Nucleus accumbens (tissue), 56 donors: Measurements from ENCODE around the gene ADO.

Source experiments
- DNase-seq, 56 donors: peaks; one replicate each; lab custom pipeline; 2025; lab: John Stamatoyannopoulos, UW

The ADO gene

DNA sequence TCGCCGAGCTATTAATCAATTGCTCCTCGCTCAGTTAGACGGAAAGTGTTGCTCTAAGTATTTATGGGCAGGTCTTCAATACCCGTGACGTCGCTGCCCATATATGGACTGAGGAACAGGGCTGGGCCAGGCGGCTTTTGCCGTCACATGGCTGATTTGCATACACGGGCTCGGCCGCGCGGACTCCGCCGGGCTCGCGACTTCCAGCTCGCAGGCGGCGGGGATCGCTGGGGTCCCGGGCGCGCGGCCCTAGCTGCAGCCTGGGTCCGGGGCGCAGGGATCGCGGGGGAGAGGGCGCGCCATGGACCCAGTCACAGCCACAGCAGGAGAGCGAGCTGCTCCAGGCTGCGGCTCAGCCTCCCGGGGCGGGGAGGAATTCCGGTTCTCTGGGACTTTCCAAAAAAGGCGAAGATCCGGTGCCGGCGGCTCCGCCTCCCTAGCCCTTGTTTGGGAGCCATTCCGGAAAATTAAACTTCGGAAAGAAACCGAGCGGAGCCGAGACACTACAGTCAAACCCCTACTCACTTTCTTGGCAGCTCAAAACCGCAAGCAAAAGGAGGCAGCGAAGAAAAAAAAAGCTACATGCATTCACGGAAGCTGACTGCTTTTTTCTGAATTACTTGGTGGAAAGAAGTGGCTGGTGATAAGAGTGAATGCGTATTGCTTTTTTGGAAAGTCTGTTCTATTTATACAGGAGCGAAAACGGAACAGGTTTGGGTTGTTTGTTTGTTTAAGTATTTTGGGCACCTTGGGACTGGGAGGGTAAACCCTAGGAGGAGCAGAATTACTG lies 12.0 kb downstream of the ADO start, which contains the start of gene EGR2:
Gene EGR2 (minus strand): TSS at position 36 of the 790 bp plus-strand sequence. CDS start 337 bp downstream, outside the sequence.
- DNase-seq: peak; percentile 52 to 97 (median 93)

DNA sequence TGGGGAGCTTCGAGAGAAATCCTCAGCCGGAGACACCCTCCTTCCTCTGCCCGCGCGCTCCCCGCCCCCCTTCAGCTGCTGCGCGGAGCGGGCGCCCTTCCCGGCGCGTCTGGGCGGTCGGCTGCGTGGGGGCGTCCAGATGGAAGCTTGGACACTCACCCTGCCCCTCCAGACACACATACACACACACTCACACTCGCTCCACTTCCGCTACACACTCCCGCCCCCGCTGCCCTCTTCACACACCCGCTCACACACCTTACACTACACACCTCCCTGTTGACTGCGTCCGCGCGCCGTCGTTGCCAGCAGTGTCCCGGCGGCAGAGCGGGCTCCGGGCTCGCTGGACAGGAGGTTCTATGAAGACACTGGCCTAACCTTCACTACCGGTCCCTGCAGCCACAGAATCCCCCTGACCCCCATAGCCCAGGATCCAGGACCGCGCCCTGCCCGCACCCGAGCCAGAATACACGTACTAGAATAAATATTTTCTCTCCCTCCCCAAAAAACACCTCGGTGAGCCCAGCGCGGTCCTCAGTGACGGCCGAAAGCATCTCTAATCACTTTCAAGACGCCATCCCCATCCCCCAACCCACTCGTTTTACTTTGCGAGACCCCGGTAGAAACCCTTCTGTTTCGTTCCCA lies 12.7 kb downstream of the ADO start:
- peak in 25 of 56 donors; percentile 17 to 67 (median 42) for DNase-seq

DNA sequence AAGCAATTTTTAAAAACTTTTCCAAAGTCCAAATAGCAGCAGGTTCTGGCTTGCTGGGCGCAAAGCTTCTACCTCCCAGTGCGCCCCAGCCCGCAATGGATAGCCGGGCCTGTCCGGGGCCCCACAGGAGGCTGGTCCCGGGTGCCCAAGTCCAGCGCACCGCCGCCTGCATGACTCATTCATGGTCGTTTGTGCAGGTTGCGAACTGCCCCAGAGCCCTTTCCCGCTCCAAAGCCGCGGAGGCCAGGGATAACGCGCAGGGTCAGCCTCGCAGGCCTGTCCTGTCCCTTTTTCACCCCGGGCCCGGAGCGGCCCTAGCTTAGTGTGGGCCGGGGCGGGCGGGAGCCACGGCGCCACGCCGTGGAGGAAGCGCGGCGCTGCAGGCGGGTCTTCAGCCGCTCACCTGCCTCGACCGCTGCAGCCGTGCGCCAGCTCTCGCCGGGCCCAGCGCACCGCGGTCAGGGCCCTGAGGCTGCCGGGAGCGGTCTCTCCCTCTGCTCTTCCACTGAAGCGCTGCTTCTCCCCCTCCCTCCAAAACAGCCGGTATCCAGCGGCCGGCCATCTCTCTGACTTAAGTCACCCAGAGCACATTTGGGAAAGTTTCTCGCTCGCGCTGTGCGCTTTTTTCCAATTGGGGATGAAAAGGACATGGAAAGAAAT lies 13.4 kb downstream of the ADO start:
- peak in 34 of 56 donors; percentile 12 to 73 (median 37) for DNase-seq

DNA sequence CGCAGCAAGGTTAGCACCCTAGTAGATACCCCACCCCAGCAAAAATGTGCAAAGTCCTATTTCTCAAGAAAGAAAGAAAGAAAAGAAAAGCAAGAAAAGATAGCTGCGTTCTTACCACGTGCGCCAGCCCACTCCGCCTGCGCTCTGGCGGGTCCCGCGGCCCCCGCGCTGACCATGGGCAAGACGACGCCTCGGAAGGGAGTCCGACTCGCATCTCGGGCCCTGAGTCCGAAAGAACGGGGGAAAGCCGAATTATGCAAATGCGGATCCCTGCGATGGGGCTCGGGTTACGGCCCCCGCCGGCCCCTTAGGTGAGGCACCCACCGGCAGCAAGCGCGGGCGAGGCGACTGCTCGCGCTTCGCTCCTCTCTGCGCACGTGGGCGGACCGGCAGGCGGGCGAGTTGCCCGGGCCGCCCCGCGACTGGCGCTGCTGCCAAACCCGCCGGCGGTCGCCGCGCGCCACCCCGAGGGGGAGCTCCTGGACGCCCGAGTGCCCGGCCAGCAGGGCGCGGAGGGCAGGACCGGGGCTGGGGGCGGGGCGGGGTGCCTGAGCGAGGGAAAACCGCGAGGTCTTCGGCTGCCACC lies 14.0 kb downstream of the ADO start:
- peak in 16 of 56 donors; percentile 8 to 66 (median 24) for DNase-seq

DNA sequence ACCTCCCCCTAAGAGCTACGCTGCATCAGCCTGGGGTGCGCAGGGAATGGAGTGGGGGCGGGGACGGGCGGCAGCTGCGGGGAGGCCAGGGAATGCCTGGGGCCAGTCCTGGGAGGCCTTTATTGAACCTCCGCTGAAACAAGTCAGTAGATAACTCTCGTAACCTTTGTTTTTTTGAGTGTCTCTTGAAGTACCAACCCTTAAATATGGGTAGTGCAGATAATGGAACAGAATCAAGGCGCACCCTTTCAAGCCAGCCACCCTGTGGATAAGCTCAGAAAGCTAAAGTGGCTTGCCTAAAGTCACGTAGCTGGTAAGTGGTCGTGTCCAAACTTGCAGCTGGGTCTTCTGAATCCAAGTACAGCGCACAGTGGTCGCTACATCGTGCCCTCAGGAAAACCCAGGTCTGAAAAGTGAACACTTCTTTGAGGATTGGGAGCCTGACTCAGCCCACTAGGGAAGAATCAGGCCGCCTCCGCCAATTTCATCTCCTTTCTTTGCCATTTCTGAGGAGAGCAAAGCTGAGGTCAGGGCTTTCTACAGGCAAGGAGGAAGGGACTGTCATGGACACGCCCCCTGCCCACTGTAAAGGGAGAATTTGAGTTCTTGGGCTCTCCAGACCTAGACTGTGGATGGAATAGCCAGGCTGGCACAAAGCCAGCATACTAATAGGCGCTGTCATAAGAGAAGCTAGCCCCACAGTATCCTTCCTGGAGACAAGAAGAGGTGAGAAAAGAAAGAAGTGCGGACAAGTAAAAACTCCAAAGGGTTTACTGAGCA lies 14.8 kb downstream of the ADO start:
- DNase-seq: peak in 1 of 56 donors; percentile 11

DNA sequence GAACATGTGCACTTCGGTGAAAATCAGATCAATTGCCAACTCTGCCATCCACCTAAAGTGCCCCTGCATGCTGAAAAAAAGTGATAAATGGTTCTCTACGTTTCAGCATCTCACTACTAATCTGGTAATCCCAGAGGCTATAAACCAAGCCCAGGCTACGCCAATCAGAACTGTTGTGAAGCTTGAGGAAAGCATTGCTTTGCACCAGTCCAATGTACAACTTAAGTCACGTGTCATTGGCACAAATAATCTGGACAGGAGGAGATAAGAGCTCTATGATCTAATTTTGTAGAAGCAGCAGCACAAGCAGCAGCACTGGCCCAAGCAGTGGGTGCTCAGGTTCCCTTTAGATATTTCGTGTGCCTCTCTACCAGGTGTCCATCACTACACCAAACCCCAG lies 16.1 kb downstream of the ADO start:
- no peak for DNase-seq

DNA sequence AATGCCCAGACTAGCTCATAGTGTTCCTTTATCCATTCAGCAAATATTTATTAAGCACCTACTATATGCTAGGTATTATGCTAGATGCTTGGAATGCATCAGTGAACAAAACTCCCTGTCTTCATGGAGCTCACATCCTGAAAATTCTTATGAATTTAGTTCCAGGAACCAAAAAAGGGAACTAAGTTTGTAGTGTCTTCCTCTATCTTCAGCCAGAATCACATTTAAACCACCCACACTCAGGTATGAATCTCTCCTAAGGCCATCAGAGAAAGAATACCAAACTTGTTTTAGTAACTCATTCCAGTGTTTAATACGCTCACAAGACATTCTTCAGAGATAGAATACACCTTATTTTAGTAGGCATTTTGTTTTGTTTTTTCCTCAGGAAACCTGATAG lies 21.8 kb downstream of the ADO start:
- no peak for DNase-seq

DNA sequence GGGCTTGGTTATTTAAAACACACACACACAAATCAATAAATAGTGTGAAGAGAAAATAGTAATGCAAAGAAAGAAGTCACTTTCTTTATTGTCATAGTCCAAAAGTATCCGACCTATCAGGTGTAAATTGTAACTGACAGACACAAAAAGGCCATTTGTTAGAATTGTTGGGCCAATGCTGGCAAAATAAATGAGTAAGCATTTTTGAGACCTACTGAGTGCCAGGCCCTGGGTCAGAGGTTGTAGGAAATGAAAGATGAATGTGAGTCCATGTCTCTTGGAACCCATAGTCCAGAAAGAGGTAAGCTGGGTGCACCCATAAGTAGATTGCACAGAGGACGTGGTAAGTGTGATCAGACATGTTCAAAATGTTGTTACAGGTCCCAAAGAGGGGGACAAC lies 25.1 kb downstream of the ADO start:
- DNase-seq: no peak

DNA sequence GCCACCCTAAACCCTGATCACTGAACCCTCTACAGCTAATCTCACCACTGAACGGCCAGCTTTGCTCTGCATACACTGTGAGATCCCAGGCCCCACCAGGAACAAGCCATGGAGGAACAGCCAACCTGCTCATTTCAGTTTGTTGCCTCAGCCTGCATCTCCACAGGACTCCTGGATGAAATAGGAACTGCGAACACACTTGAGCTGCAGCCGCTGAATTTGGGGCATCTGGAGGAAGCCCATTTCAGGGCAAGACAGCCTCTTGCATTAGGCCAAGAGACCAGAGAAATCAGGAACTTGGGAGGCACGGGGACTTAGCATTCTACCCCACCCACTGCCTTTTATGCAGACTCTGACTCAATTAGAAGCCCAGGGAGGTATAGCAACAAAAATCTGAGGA lies 26.2 kb downstream of the ADO start:
- DNase-seq: no peak

DNA sequence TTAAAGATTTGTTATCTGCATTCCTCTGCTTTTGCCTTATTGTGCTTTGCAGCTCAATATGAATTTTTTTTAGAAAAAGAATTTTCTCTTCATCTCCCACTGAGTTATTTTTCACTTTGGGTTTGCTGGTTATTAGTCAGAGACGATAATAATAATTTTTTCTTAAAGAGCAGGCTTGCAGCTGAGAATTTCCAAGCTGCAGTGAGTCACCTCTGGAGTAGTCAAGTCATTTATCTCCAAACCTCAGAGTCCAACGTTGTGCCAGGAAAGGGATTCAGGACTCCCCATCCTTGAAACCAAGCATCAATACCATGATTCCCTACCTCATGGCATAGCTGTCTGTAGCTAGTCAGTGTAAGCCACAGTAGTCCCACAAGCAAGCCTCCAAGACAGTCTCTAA lies 26.8 kb downstream of the ADO start:
- DNase-seq: no peak

DNA sequence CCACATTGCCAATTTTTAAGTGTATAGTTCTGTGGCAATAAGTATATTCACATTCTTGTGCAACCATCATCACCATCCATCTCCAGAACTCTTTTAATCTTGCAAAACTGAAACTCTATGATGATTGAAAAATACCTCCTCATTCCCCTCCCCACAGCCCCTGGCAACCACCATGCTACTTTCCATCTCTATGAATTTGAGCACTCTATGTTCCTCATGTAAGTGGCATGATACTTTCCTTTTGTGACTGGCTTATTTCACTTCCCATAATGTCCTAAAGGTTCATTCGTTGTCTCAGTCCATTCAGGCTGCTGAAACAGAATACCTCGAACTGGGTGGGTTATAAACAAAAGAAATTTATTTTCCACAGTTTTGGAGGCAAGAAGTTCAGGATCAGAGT lies 35.1 kb downstream of the ADO start:
- DNase-seq: no peak

DNA sequence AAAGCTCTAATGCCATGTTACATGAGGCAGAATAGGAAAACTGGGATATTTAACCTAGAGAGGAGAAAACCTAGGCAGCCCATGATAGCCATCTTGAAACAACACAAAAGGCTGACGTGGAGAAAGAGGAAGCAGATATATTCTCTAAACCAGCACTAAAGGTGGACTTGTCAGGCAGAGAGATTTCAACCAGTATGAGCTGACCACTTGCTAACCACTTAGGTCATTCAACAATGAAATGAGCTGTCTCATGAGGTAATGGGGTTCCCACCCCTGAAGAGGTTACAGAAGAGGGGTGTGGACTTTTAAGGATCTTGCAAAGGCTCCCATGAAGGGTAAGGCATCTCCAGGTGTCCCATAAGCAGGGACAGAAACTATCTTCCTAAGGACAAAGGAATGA lies 38.5 kb downstream of the ADO start:
- no peak for DNase-seq

DNA sequence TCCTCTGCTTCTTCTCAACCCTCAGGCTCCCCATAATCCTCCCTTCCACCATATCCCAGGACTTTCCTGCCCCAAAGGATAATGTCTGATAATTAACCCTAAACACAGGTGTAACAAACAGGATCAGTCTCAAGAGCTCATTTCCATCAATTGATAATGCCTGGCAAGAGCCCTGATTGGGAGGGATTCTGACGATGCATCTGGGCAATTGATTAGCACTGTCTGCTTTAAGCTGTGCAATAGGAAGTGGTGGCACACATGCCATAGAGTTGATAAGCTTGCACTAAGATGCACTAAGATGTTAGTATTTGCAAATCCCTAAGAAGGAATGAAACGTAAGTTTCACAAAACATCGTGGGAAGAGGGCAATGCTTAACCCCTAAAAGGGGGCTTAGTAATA lies 39.1 kb downstream of the ADO start:
- DNase-seq: no peak

DNA sequence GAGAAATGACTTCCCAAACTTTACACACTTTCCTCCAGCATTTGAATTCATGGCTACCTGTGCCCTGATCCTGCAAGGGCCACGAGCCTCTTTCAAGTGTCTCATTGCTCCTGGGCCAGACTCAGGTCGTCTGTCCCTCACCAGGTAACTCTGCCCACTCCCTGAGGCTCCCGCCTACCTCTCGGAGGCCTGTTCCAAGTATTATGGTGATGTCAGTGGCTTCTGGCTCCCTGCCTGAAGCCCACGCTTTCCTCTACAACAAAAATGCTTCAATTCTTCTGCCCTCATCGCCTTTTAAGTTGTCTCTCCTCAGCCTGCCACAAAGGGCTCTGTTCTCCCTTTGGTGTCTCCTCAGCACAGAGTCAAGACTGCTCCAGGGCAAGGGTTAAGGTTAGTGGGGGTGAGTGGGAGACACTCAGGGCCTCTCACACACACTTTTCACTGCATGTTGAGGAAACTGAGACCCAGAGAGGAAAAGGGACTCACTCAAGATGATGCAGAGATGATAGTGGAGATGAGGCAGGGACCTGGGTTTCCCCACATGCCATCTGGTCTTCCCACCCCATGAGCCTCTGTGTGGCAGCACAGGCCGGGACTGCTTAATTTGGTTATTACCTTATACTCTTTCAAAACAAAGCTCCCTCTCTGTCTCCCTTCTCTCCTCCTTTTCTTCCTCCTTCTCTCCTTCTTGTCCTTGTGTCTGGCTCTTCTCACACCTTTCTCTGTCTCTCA lies 39.9 kb downstream of the ADO start:
- DNase-seq: no peak

DNA sequence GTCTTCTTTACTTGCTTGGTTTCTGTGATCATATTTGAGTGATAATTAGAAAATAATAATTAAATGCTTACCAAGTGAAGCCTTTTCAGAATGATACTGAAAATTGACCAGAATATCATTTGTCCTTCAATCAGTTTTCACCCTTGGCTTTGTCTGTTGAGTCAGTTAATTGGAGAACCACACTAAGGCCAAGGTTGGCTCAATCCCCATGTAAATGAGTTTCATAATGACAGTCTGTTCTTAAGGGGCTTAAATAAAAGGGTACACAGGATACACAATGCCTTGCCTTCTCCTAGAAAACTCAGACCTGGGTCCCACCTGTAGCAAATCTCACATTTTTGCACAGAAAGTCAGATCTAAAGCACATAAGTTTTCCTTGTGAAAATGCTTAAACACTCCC lies 42.9 kb downstream of the ADO start:
- no peak for DNase-seq

DNA sequence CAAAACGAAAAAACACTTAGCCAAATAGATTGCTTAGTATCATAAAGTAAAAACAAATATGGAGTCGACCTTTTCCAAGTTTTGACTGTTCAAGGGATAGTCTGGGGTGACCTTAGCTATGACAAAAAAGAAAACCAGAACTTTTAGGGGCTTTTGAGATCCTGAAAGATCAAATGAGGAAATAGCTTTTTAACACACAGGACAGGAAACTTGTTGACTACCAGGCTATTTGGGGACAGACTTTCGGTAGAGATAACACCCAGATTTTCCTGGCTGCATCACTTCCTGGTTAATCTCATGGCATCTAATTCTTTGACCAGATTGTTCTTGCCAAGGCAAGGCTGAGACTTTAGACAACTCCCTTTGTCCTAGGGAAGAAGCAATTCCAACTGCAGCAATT lies 46.1 kb downstream of the ADO start:
- DNase-seq: no peak

DNA sequence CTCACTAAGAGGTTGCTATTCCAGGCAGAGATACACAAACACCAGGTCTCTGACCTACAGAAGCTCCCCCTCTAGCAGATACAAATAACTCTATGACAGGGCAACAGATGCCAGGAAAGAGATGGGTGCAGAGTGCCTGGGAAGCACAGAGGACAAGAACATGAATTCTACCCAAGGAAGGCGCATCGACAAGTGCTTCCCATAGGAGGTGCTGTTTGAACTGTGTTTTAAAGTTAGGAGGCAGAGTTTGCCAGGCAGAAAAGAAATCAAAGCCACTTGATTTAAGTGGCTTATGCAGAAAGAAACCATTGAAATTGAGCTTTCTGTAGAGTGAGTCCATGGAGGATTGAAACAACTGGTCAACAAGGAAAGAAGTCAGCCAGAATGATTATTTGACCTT lies 46.9 kb downstream of the ADO start:
- no peak for DNase-seq

DNA sequence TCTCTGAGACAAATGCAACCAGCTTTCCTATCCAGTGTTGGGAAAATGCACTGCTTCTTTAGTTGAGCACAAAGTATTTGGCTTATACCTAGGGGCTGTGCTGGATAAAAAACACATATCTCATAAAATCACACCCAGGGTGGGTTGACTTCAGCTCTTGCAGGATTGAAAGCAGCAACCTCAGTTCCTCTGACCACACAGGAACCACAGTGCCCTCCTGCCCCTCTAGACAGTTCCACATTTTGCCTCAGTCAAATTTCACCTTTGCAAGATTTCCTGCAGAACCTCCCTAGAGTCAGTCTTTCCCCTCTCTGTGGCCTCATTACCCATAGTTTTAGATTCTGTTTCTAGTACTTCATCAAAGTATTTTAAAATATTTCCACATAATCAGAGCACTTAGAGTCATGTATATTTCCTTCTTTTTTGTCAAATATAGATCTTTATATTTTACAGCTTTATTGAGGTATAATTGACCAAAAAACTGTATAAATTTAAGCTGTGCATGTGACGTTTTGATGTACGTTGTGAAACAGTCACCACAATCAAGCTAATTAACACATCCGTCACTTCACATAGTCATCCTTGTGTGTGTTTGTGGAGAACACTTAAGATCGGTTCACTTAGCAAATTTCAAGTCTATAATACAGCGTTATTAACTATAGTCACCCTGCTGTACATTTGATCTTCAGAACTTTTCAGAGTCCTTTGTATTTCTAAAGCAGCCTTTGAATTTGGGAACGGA lies 48.6 kb downstream of the ADO start:
- no peak for DNase-seq

DNA sequence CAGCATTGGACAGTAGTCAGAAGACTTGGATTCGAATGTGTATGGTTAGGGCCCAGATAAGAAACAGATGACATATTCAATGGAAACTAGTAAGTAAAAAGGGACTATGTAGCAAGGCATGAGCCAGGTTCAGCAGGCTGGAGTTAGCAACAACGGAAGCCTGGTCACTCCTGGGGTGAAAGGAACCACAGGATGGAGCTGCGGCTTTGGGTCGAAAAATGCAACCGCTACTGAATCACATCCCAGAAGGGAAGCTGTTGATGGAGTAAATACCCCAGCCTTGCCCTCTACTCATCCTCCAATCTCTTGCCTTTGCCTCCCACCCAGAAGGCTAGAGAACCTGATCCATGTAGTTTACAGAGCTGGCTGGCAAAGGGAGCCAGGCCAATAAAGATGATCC lies 49.2 kb downstream of the ADO start:
- peak in 1 of 56 donors; percentile 0 for DNase-seq
